DMS53 treated with DMSO at 0.1 percent for 48 hours (cell line): ENCODE data around the gene GLRA1.
"Not testable (repeated sequence)": the region's sequence is repeated elsewhere in the genome, so short reads cannot be mapped to it uniquely, and the experiment has no call there.

Experiments
- DNase-seq: peaks from one replicate; lab custom pipeline; 2025; ENCODE audit not compliant: unreplicated experiment; lab: John Stamatoyannopoulos, UW

The GLRA1 gene

DNA sequence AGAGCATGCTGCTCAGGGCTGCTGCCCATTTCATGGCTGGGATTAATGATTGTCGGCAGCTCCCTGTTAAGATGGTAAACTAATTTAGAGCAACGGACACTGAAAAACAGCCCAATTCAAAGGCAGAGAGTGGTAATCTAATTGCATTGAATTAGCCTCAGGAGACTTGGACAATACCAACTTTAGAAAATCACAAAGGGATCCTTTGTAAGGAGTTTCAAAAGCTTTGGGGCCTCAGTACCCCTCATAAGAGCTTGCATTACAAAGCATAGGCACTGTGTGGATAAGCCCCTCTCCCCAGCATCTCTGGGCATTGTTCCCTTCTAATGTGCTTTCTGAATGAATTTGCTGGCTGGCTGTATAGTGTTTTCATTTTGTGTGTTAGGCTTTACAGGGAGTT lies 6.7 kb downstream of the GLRA1 start:
- DNase-seq: no peak

GRCh38 chr5:151913425-151913824 lies 11.2 kb downstream of the GLRA1 start:
- no peak for DNase-seq

DNA sequence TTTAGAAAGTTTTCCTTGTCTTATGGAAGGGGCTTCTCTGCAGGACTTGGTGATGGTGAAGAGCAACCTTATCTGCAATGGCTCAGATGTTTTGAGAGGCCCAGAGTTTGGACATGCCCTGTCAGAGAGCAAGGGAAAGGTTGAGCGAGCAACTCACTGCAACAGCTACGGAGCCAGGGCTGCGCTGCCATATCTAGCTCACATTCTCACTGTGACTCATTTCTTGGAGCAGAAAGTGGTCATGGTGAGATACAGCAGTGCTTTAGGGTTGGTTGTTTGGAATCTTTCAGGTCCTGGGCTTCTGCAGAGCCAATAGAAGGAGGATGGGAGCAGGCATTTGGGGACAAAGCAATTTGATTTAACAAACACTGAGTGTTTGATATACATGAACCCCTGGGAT lies 12.3 kb downstream of the GLRA1 start:
- DNase-seq: no peak

DNA sequence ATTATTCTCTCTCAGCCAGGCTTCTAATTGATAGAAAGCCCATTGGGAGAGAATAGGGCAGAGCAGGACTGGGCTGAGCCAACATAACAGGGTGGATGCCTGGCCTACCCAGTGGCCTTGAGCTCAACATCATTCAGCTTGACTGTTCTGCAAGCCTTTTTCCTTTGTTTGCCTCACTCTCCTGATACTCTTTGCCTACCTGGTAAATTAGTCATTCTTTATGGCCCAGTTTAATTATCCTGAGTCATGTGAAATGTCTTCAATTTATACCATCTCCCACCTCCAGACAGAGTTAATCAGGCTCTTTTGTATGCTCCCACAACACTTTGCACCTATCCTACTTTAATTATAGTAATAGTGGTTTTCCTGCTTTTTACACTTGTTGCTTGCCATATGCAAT lies 13.6 kb downstream of the GLRA1 start:
- no peak for DNase-seq

DNA sequence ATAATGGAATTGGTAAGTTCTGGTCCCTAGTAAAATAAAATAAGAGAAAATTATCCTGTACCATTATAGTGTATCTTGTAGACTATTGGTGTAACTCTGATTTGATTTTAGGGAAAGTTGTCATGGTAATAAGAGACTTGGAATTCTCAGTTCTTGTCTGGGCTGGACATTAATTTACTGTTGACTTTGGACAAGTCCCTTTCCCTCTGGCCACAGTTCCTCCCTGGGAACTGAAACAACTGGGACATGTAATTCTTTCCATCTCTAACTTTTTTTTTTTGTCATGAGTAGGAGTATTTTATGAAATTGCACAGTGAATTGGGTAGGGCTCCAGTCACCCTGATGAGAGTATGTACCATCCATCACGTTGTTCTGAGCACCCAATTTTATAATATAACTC lies 15.0 kb downstream of the GLRA1 start:
- DNase-seq: no peak

GRCh38 chr5:151906246-151906645 lies 18.4 kb downstream of the GLRA1 start:
- DNase-seq: no peak

DNA sequence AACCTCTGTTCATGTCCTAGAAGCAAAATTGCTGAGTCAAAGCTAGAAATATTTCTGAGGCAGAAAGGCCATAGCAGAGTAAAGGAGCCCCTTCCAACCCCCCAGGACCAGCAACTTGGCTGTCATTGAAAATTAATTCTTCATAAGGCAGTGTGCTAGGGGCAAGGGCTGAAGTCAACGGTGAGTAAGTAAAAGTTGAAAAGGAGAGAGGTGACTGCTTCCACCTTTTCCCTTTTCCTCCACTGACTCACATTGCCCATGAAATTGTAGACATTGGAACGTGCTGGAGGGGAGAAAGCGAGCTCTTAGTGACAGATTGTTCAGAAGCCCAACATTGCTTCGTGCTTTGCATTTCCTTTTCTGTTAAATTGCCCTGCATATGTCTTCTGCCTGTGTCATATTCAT lies 19.1 kb downstream of the GLRA1 start:
- DNase-seq: no peak

DNA sequence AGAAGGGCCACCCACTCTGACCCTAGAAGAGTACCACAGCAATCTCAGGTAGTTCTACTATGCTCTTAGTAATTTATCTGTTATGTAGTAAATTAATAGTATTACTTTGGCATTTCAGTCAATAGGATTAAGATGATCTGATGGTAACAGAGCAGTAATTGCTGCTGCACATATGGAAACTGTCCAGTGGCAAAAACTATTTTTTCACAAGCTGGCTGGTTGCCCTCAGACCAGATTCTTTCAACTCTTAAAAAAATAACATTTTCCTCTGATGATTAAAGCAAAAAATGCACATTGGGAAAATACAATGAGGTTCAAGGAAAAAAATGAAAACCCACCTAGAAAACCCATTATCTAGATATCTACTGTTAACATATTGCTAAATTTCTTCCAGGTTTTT lies 19.7 kb downstream of the GLRA1 start:
- DNase-seq: no peak

- no peak for DNase-seq
Observed at GRCh38 chr5:151904127-151904526, 20.5 kb downstream of the GLRA1 start.

DNA sequence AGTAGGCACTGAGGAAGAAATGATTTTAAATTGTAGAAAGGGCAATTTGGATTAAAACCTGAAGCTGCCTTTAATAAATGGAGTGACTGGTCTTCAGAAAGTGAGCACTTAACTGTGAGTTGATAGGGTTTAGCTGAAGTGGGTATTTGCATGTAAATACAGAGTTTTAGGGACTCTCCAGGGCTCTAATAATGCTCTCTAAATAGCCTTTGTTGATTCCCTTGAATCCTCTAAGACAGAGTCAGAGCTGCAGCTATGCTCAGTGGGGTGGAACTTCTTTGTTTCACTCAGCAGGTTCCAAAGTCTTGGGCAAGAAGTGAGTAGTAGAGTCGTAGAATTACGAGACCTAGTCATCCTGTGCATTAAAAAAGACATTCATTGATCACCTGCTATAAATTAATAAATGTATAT lies 21.4 kb downstream of the GLRA1 start:
- no peak for DNase-seq

DNA sequence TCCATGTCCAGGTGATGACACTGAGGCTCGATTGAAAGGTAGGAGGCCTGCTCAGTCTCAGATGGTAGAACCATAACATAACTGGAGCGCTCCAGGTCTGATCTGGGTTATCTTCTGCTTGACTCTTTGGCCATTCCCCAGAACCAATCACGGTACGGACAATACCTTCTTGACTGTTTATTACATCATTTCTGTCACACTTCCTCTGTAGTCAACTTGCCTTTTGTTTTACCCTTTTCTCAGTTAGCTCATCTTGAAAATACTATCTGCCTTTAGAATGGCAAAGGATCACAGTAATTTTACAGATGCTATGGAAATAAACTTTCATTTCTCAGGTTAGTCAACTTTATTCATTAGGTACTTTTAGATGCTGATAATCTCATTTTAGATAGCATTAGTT lies 22.4 kb downstream of the GLRA1 start:
- DNase-seq: no peak

DNA sequence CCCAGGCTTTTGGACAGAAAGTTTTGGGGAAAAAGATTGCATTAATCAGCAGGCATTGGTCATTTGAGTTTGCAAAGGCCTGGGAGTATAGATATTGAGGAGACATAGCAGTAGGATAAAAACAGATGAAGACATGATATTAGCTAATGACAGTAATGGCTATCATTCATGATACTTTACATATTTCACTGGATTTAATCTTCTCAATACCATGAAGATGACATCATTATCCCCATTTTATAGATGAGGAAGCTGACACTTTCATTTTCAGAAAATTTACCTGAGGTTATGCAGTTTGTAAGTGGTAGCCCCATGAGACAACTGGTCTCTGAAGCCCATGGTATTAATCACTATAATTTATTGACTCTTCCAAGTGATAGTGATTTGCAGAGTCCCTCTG lies 23.0 kb downstream of the GLRA1 start:
- no peak for DNase-seq

DNA sequence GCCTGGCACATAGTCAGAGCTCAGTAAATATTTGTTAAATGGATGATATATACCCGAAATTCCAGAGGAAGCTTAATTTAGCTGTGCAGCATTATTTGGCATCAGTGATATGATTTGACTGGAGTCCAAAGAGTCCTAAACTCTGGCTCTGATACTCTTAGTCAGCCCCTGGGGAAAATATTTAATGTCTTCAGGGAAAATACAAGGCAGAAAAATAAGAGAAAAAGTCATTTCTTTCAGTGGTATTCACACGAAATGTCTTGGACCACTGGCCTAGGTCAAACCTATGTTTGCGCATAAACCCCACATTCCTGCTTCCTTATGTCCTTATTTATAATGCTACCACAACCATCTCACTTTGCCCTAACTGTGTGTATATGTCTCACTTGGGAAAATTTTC lies 23.8 kb downstream of the GLRA1 start:
- no peak for DNase-seq

DNA sequence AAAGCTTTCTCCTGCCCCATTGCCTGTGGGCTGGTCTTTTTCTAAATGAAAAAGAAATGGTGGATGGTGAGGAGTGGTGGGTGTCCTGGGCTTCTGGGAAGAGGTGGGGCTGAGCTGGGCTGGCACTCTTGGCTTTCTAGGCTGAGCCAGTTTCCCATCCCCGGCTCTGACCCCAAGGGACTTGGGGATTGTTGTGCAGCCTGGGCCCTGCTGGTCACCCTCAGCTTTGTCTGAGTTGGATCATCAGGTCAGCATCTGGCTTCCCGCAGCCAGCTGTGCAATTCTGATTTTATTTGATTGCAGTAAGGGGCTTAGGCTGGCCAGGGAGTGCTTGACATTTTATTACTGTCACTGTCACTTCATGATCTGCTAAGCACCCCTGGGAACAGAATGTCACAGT lies 25.3 kb downstream of the GLRA1 start:
- DNase-seq: no peak

- no peak for DNase-seq
Observed at GRCh38 chr5:151897896-151898295, 26.8 kb downstream of the GLRA1 start.

GRCh38 chr5:151897020-151897552 lies 27.6 kb downstream of the GLRA1 start:
- no peak for DNase-seq

DNA sequence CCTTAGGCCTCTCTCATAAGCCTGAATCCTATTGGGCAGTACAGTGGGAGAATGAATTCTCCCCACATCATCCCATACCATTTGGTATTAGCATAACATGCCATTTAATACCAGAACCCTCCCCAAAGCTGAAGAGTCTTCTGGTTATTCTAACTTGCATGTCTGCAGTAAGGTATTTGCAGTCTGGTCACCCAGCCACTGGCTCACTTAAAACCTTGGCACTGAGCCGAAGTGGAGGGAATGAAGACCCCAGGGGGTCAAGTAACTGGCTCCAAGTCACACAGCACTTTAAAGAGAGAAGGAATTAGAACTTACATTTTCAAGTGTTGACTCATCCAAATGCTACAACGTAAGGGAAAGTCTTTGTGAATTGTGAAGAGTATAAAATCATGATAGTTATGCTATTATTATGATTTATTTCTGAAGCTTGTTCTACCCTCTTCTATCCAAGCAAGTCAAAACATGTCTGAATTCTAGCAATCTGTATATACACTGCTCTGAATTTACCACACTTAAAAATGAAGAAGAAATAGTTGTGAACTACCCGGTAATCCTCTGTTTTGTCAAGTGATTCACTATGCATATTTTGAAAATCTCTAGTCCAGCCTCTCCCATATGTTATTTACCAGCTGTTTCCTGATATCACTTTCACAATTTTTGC lies 28.5 kb downstream of the GLRA1 start:
- DNase-seq: no peak

DNA sequence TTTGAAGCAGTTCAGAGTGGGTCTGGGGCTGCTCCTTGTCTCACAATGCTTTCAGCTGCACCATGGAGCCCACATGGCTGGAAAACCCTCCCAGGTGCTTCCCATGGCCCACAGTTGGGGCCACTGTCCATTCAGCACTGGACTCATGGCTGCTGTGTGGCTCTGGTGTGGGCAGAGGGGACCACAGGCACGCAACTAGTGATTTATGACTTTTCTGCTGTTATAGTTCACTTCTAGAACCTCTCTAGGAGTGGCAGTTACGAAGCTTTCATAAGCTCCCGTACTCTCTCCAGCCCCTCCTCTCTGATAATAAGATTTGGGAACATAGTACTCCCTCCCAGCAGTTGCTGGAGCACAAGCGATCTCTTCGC lies 29.0 kb downstream of the GLRA1 start:
- DNase-seq: no peak

- DNase-seq: not testable (repeated sequence)
Observed at GRCh38 chr5:151893485-151893884, 31.2 kb downstream of the GLRA1 start.

DNA sequence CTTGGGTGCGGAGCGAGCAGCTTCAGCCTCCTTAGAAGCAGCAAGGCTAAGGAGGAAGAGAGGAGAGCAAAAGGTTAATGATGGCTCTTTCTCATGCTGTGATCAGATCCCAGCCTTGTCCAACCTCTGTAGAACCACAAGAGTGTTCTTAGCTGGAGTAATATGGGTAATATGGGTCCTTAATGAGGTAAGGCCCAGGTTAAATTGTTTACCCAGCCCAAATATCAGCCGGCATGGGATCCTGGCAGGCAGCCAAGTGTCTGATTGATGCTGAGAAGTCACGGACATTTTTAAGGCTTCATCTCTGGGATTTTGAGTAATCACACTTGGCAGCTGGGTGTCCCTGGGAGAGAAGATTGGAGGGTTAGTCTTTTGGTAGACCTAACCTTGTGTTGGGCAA lies 32.3 kb downstream of the GLRA1 start:
- DNase-seq: no peak

- no peak for DNase-seq
Observed at GRCh38 chr5:151890299-151890698, 34.4 kb downstream of the GLRA1 start.

- DNase-seq: no peak
Observed at GRCh38 chr5:151889614-151890013, 35.0 kb downstream of the GLRA1 start.

GRCh38 chr5:151886546-151887275 lies 37.9 kb downstream of the GLRA1 start:
- DNase-seq: no peak
